Spleen (tissue), 11 donors: ENCODE measurements around the gene STYXL1. TPM values are rescaled to one million over a fixed set of nuclear protein-coding genes. Genes with fewer than 3 reads are reported as not detected.

Experiments
- DNase-seq: peaks from one replicate; pipeline ENCODE4 v3.0.0-alpha.2; 2020
- H3K27ac ChIP-seq, 8 donors: fragments of 200-600 bp; sonication (generic) in 7 of 8; 1 replicate in 4 of 8; 2 replicates in 4 of 8; pipeline versions ENCODE4 v1.5.0 to v1.8.0; 2016 to 2021; ENCODE audit warnings: inconsistent platforms in 4 of 8, mild to moderate bottlenecking in 4 of 8, moderate library complexity in 1 of 8
- H3K27me3 ChIP-seq, 7 donors: fragments of 200-600 bp; sonication (generic) in 6 of 7; replicated peaks in 1 of 7; 1 replicate in 4 of 7; 2 replicates in 3 of 7; pipeline versions ENCODE4 v1.5.0 to v1.8.0; 2016 to 2021; ENCODE audit warnings: inconsistent platforms in 3 of 7, mild to moderate bottlenecking in 1 of 7
- H3K36me3 ChIP-seq, 6 donors: fragments of 200-600 bp; sonication (generic) in 5 of 6; 1 replicate in 4 of 6; 2 replicates in 2 of 6; pipeline versions ENCODE4 v1.5.0 to v1.8.0; 2016 to 2021; ENCODE audit warnings: inconsistent platforms in 2 of 6
- H3K4me1 ChIP-seq, 6 donors: fragments of 200-600 bp; sonication (generic) in 5 of 6; 1 replicate in 3 of 6; 2 replicates in 3 of 6; pipeline versions ENCODE4 v1.5.0 to v1.8.0; 2016 to 2021; ENCODE audit warnings: inconsistent platforms in 3 of 6
- H3K4me3 ChIP-seq, 8 donors: fragments of 200-600 bp; sonication (generic) in 7 of 8; 1 replicate in 4 of 8; 2 replicates in 4 of 8; pipeline versions ENCODE4 v1.5.0 to v1.8.0; 2016 to 2021; ENCODE audit warnings: inconsistent platforms in 4 of 8, mild to moderate bottlenecking in 4 of 8, moderate library complexity in 2 of 8
- H3K9me3 ChIP-seq, 8 donors: fragments of 200-600 bp; sonication (generic) in 7 of 8; 1 replicate in 4 of 8; 2 replicates in 4 of 8; pipeline versions ENCODE4 v1.5.0 to v1.8.0; 2016 to 2021; ENCODE audit warnings: inconsistent platforms in 4 of 8
- POLR2A ChIP-seq, 3 donors: fragments of 450-650 bp; IDR thresholded peaks; one replicate each; pipeline ENCODE4 v1.5.1; 2017; ENCODE audit warnings: antibody characterized with exemption in 3 of 3, mild to moderate bottlenecking in 1 of 3
- POLR2AphosphoS5 ChIP-seq, 3 donors: sonication (generic); formaldehyde crosslinking; IDR thresholded peaks; one replicate each; pipeline ENCODE4 v1.5.1; 2017; ENCODE audit warnings: antibody characterized with exemption in 3 of 3
- WGBS, 5 donors: extraction: QIAGEN DNeasy Blood & Tissue Kit in 3 of 5; methylation state at CpG; one replicate each; pipeline versions ENCODE4 v1.1.5 to v1.1.7; 2013 to 2018; 5-methylcytosine and 5-hydroxymethylcytosine counted together
- intact Hi-C: fragments of 100-400 bp; cut with DNase I; formaldehyde crosslinking; loops from one replicate; pipeline ENCODE4 v1.15.0; 2023; ENCODE audit warnings: low total_unique reads
- polyA plus RNA-seq, 3 donors: library from polyadenylated mRNA; stranded (reverse); fragments of 200-250 nt; gene quantifications; one replicate each; pipeline ENCODE4 v1.2.1, GENCODE V29; 2013
- total RNA-seq, 7 donors: library from RNA; depleted of rRNA in 3 of 7; stranded (reverse); fragments of >200 nt in 3 of 7; fragmentation: NEBNext Ultra II Directional in 4 of 7; extraction: Animal tissue kit (Norgen Biotek cat#: 25700) in 4 of 7; gene quantifications; one replicate each; pipeline versions ENCODE4 v1.1.0 to v1.2.1, GENCODE V29; 2016 to 2021
- TF ChIP-seq, protein P1 (sequence below), 11 experiments: fragments of 200-600 bp in 7 of 11; fragments of 450-650 bp in 4 of 11; sonication (generic) in 4 of 11; IDR thresholded peaks in 8 of 11; conservative IDR thresholded peaks in 3 of 11; 1 replicate in 7 of 11; 2 replicates in 4 of 11; pipeline versions ENCODE4 v1.4.0 to v1.8.0; 2016 to 2021; ENCODE audit warnings: antibody characterized with exemption in 11 of 11, inconsistent platforms in 4 of 11, mild to moderate bottlenecking in 1 of 11
- donor health status: healthy with polysubstance abuse.
- donor health status: DM: no; HTN: no; CAD: no; lungs with moderate emphysema.
- donor health status: DM: no; HTN: no; CAD: no.
- donor health status: Bipolar disorder and iron deficiency.
- donor health status: healthy.
- donor health status: DM: no; HTN: no; CAD: no.
- donor health status: DM: yes; HTN: yes; CAD: no.

Gene STYXL1
- total and polyA plus RNA-seq, 10 donors, result 18.3 to 60.4 (median 34.4) TPM

DNA sequence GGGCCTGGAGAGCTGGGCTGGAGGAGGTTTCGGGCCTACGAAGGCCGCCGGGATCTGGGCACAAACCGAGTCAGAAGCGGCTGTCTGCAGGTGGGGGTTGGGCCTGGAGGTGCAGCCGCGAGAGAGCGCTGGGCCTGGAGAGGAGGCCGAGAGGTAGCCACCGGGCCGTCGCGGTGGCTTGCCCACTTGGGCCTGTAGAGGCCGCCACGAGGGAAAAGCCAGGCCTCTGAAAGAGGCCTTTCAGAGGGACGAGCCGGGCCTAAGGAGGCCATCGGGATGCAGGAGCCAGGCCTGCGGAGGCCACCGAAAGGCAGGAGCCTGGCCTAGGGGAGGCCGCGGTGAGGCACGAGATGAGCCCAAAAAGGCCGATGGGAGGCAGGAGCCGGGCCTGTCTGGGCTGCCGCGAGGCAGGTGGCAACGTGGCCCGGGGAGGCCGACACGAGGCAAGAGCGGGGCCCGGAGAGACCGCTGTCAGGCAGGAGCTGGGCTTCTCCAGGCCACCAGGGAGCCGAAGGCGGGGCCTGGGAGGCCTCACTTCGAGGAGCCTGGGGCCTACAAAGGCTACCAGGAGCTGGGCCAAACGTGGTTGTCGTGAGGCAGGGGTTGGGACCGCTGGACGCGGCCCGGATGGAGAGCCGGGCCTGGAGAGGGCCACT is 25.7 kb upstream of the STYXL1 start:
- H3K4me3 ChIP-seq, result no peak overlapping the region
- no peaks in the 10 kb centered on the region for H3K36me3 ChIP-seq
- DNase-seq, result no peak
- no peak overlapping the region for H3K27ac ChIP-seq
- WGBS, 5 donors, result 93 to 96% (median 94%) methylated on average over 40 to 45 of the region's 45 CpGs
- H3K4me1 ChIP-seq, result peaks cover 0 to 23% (median 9%) of the 10 kb centered on the region in 6 donors
- intact Hi-C loops, result no loop called here
- H3K9me3 ChIP-seq, result peaks cover 0 to 16% (median 13%) of the 10 kb centered on the region in 8 donors
- no peak for TF ChIP-seq POLR2AphosphoS5 (IDR thresholded peaks at IDR 0.05)
- TF ChIP-seq POLR2A (IDR thresholded peaks at IDR 0.05), result no peak
- TF ChIP-seq, protein P1, sequence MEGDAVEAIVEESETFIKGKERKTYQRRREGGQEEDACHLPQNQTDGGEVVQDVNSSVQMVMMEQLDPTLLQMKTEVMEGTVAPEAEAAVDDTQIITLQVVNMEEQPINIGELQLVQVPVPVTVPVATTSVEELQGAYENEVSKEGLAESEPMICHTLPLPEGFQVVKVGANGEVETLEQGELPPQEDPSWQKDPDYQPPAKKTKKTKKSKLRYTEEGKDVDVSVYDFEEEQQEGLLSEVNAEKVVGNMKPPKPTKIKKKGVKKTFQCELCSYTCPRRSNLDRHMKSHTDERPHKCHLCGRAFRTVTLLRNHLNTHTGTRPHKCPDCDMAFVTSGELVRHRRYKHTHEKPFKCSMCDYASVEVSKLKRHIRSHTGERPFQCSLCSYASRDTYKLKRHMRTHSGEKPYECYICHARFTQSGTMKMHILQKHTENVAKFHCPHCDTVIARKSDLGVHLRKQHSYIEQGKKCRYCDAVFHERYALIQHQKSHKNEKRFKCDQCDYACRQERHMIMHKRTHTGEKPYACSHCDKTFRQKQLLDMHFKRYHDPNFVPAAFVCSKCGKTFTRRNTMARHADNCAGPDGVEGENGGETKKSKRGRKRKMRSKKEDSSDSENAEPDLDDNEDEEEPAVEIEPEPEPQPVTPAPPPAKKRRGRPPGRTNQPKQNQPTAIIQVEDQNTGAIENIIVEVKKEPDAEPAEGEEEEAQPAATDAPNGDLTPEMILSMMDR (IDR thresholded peaks at IDR 0.05 in 8 of 11, conservative IDR thresholded peaks at IDR 0.05 in 3 of 11), result no peak
- no peaks in the 10 kb centered on the region for H3K27me3 ChIP-seq

DNA sequence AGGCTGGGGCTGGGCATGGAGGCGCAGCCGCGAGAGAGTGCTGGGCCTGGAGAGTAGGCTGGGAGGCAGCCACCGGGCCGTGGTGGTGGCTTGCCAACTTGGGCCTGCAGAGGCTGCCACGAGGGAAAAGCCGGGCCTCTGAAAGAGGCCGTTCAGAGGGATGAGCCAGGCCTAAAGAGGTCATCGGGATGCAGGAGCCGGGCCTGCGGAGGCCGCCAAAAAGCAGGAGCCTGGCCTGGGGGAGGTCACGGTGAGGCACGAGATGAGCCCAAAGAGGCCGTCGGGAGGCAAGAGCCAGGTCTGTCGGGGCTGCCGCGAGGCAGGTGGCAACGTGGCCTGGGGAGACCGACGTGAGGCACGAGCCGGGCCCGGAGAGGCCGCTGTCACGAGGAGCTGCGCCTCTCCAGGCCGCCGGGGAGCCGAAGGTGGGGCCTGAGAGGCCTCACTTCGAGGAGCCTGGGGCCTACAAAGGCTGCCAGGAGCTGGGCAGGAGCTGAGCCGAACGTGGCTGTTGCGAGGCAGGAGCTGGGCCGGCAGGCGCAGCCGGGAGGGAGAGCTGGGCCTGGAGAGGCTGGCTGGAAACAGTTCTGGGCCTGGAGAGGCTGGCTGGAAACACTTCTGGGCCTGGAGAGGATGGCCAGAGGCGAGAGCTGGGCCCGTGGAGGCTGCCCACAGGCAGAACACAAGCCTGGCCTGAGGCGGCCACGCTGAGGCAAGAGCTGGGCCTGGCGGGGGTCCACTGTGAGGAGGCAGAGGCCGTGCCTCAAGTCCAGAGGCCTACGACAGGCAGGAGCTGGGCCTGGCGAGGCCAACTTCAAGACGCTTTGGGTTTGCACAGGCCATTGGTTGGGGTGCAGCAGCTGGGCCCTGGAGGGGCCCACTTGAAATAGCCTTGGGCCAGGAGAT is 24.7 kb upstream of the STYXL1 start:
- intact Hi-C loops, result no loop called here
- peaks cover 0 to 6% (median 3%) of the 10 kb centered on the region in 6 donors for H3K36me3 ChIP-seq
- WGBS, 5 donors, result 94 to 98% (median 95%) methylated on average over 30 to 47 of the region's 47 CpGs
- no peaks in the 10 kb centered on the region for H3K27me3 ChIP-seq
- H3K9me3 ChIP-seq, result peaks cover 0 to 16% (median 13%) of the 10 kb centered on the region in 8 donors
- no peak overlapping the region for H3K27ac ChIP-seq
- peaks cover 0 to 23% (median 9%) of the 10 kb centered on the region in 6 donors for H3K4me1 ChIP-seq
- DNase-seq, result no peak
- TF ChIP-seq POLR2A (IDR thresholded peaks at IDR 0.05), result no peak
- no peak for TF ChIP-seq POLR2AphosphoS5 (IDR thresholded peaks at IDR 0.05)
- TF ChIP-seq, protein P1 (IDR thresholded peaks at IDR 0.05 in 8 of 11, conservative IDR thresholded peaks at IDR 0.05 in 3 of 11), result no peak
- no peak overlapping the region for H3K4me3 ChIP-seq

DNA sequence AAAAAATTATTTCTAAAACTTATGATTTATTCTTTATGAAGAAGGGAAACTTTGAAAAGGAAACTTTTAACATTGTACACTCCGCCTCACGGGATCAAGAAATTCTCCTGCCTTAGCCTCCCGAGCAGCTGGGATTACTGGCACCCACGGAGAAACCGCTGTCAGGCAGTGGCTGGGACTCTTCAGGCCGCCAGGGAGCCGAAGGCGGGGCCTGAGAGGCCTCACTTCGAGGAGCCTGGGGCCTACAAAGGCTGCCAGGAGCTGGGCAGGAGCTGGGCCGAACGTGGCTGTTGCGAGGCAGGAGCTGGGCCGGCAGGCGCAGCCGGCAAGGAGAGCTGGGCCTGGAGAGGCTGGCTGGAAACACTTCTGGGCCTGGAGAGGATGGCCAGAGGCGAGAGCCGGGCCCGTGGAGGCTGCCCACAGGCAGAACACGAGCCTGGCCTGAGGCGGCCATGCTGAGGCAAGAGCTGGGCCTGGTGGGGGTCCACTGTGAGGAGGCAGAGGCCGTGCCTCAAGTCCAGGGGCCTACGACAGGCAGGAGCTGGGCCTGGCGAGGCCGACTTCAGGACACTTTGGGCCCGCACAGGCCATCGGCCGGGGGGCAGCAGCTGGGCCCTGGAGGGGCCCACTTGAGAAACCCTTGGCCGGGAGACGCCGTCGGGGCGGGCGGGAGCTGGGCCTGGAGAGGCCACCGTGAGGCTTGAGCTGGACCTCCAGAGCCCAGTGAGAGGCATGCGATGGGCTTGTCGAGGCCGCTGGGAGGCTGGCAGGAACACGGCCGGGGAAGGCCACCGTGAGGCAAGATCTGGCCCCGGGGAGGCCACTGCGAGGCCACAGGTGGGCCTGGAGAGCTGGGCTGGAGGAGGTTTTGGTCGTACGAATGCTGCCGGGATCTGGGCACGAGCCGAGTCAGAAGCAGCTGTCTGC is 23.8 kb upstream of the STYXL1 start:
- H3K9me3 ChIP-seq, result peaks cover 0 to 16% (median 13%) of the 10 kb centered on the region in 8 donors
- H3K27me3 ChIP-seq, result no peaks in the 10 kb centered on the region
- intact Hi-C loops, result no loop called here
- no peak overlapping the region for H3K4me3 ChIP-seq
- no peak for TF ChIP-seq POLR2A (IDR thresholded peaks at IDR 0.05)
- TF ChIP-seq POLR2AphosphoS5 (IDR thresholded peaks at IDR 0.05), result no peak
- TF ChIP-seq, protein P1 (IDR thresholded peaks at IDR 0.05 in 8 of 11, conservative IDR thresholded peaks at IDR 0.05 in 3 of 11), result no peak
- no peak for DNase-seq
- peaks cover 0 to 15% (median 12%) of the 10 kb centered on the region in 6 donors for H3K36me3 ChIP-seq
- H3K27ac ChIP-seq, result no peak overlapping the region
- peaks cover 0 to 23% (median 9%) of the 10 kb centered on the region in 6 donors for H3K4me1 ChIP-seq
- WGBS, 5 donors, result 90 to 94% (median 91%) methylated on average over 37 to 47 of the region's 47 CpGs
